ENCODE measurements around the gene INSR. TPM values are rescaled to one million over a fixed set of nuclear protein-coding genes. Genes with fewer than 3 reads are reported as not detected.

The INSR gene
- total RNA-seq, 4 donors from 2014 or later, result 125 to 191 (median 167) TPM

DNA sequence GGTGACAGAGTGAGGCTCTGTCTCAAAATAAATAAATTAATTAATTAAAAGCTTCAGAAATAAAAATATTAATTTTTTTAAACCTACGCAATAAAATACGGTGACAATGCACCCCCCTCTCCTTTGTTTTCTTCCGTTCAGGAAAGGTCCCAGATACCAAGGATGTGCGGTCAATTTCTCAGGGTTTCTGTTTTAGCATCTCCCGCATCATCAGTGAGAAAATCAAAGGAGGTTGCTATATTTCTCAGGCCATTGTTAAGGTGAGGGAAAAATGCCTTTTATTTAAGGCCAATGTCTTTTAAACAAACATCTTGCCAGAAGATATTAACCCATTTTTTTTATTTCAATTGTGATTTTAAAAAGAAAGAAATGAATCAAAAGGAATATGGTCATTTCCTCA lies 111.7 kb downstream of the INSR start:
- DNase-seq, result no peak
- Histone ChIP-seq H3K36me3 (peaks cover 0 to 17% (median 0%) of the 10 kb centered on the region in 3 donors), H3K4me1 (peaks cover 0 to 15% (median 2%) of the 10 kb centered on the region in 4 donors), H3K27ac (peak overlapping the region in 3 of 4 donors; percentile 29 to 78 (median 52)), H3K27me3 (no peaks in the 10 kb centered on the region), H3K9me3 (no peaks in the 10 kb centered on the region), H3K4me3 (no peak overlapping the region)
- TF ChIP-seq, protein P1, sequence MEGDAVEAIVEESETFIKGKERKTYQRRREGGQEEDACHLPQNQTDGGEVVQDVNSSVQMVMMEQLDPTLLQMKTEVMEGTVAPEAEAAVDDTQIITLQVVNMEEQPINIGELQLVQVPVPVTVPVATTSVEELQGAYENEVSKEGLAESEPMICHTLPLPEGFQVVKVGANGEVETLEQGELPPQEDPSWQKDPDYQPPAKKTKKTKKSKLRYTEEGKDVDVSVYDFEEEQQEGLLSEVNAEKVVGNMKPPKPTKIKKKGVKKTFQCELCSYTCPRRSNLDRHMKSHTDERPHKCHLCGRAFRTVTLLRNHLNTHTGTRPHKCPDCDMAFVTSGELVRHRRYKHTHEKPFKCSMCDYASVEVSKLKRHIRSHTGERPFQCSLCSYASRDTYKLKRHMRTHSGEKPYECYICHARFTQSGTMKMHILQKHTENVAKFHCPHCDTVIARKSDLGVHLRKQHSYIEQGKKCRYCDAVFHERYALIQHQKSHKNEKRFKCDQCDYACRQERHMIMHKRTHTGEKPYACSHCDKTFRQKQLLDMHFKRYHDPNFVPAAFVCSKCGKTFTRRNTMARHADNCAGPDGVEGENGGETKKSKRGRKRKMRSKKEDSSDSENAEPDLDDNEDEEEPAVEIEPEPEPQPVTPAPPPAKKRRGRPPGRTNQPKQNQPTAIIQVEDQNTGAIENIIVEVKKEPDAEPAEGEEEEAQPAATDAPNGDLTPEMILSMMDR (IDR thresholded peaks at IDR 0.05), result no peak
- TF ChIP-seq POLR2A (IDR thresholded peaks at IDR 0.05), result no peak

DNA sequence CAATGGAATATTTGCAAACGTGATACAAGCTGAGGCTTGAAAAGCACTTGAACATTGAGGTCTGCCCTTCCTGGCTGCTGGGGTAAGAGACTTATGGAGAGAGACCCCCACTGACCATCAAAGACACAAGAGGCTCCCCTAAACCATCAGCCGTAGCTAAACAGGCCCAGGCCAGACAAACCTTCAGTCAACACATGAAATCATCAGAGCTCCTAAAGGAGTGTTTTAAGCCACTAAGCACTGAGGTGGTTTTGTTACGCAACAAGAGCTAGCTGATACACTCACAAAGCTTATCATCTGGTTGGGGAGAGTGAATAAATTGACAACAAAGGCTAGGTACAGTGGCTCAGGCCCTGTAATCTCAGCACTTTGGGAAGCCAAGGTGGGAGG lies 114.3 kb downstream of the INSR start:
- Histone ChIP-seq H3K27ac (peak overlapping the region in 2 of 4 donors; percentile 28 to 45), H3K9me3 (no peaks in the 10 kb centered on the region), H3K4me1 (peaks cover 0 to 15% (median 2%) of the 10 kb centered on the region in 4 donors), H3K27me3 (no peaks in the 10 kb centered on the region), H3K36me3 (peaks cover 0 to 29% (median 0%) of the 10 kb centered on the region in 3 donors), H3K4me3 (no peak overlapping the region)
- no peak for DNase-seq
- TF ChIP-seq POLR2A (IDR thresholded peaks at IDR 0.05), result no peak
- TF ChIP-seq, protein P1 (IDR thresholded peaks at IDR 0.05), result no peak

DNA sequence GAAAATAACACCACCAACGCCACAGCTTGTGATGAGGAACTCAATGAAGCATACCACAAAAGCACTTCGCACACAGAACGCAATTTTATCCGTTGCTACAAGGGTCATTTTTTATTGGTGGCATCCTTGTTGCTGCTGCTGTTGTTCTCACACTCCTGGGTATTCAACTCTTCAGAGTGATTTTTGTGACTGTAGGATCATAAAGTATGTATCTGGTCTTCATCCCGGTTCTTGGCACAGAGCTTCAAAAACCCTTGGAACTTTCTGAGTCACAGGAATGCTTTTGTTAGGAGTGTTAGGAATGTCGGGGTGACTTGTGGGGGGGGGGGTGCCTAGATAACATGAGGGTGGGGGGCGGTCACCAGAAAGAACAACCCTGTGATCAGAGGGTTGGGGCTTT lies 116.3 kb downstream of the INSR start:
- Histone ChIP-seq H3K4me1 (peaks cover 0 to 7% (median 0%) of the 10 kb centered on the region in 4 donors), H3K4me3 (no peak overlapping the region), H3K27ac (peak overlapping the region in 2 of 4 donors; percentile 19 to 52), H3K9me3 (no peaks in the 10 kb centered on the region), H3K27me3 (no peaks in the 10 kb centered on the region), H3K36me3 (peaks cover 0 to 26% (median 0%) of the 10 kb centered on the region in 3 donors)
- TF ChIP-seq POLR2A (IDR thresholded peaks at IDR 0.05), result no peak
- TF ChIP-seq, protein P1 (IDR thresholded peaks at IDR 0.05), result no peak
- DNase-seq, result no peak

DNA sequence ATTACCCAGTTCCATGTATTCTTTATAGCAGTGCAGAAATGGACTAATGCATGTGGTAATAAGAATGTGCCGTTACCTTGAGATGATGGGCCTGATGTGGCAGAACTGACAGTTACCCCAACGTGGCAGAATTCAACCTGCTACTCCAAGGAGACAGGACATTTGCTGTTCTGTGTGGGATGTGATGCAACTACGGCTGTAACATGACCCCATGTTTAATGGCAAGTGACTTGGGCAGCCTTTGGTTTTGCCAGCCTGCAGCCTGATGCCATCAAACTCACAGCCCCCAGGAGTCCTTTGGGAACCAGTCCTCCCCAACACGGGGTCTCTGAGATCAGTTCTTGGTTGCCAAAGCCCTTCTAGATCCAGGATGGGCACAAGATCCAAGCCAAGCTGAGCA lies 117.4 kb downstream of the INSR start:
- H3K27ac ChIP-seq, result no peak overlapping the region
- no peaks in the 10 kb centered on the region for H3K4me1 ChIP-seq
- no peak overlapping the region for H3K4me3 ChIP-seq
- TF ChIP-seq POLR2A (IDR thresholded peaks at IDR 0.05), result no peak
- TF ChIP-seq, protein P1 (IDR thresholded peaks at IDR 0.05), result no peak
- H3K9me3 ChIP-seq, result no peaks in the 10 kb centered on the region
- H3K36me3 ChIP-seq, result peaks cover 0 to 37% (median 0%) of the 10 kb centered on the region in 3 donors
- DNase-seq, result no peak
- H3K27me3 ChIP-seq, result no peaks in the 10 kb centered on the region

DNA sequence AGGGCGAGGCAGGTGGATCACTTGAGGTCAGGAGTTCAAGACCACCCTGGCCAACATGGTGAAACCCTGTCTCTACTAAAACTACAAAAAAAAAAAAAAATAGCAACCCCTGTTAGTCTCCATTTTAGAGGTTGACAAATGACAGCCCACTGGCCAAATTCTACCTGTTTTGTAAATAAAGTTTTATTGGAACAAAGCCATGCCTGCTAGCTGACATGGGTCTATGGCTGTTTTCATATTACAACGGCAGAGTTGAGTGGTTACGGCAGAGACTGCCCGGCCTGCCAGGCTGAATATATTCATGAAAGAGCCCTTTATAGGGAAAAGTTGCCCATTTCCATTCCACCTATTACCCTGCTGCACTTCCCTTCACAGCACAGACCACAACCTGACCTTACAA lies 121.4 kb downstream of the INSR start:
- no peak for DNase-seq
- H3K9me3 ChIP-seq, result no peaks in the 10 kb centered on the region
- no peak overlapping the region for H3K4me3 ChIP-seq
- H3K27me3 ChIP-seq, result no peaks in the 10 kb centered on the region
- H3K27ac ChIP-seq, result no peak overlapping the region
- H3K4me1 ChIP-seq, result no peaks in the 10 kb centered on the region
- H3K36me3 ChIP-seq, result peaks cover 0 to 77% (median 0%) of the 10 kb centered on the region in 3 donors
- TF ChIP-seq, protein P1 (IDR thresholded peaks at IDR 0.05), result no peak
- TF ChIP-seq POLR2A (IDR thresholded peaks at IDR 0.05), result no peak

DNA sequence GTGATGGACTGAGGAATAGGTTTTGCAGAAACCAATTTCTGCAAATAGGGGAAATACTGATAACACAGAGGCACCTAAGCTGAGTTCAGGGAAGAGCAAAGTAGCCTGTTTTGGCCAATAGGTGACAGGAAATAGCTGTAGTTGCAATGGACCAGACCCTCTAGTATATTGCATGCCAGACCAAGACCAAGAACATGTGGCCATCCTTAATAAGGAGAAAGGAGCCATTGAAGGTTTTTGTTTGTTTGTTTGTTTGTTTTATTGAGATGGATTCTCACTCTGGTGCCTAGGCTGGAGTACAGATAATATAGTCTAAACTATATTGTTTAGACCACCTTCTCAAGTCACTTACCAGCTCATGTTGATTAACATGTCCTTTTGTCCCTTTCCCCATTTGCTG lies 123.2 kb downstream of the INSR start:
- DNase-seq, result no peak
- Histone ChIP-seq H3K27me3 (no peaks in the 10 kb centered on the region), H3K4me3 (no peak overlapping the region), H3K9me3 (no peaks in the 10 kb centered on the region), H3K36me3 (peaks cover 0 to 83% (median 0%) of the 10 kb centered on the region in 3 donors), H3K27ac (no peak overlapping the region), H3K4me1 (no peaks in the 10 kb centered on the region)
- no peak for TF ChIP-seq POLR2A (IDR thresholded peaks at IDR 0.05)
- TF ChIP-seq, protein P1 (IDR thresholded peaks at IDR 0.05), result no peak
